ENCODE results near the gene BTF3.
"Not testable (repeated sequence)": the region's sequence is repeated elsewhere in the genome, so short reads cannot be mapped to it uniquely, and the experiment has no call there.

The BTF3 gene

GRCh38 chr5:73498057-73498992 is at the start of gene BTF3:
TSS of gene BTF3 (plus strand) at chr5:73498442. CDS start at chr5:73498668, 226 bp downstream.
- peak; percentile 88 to 90 for DNase-seq (ENCODE audit: low read depth in 2 of 2)

GRCh38 chr5:73448463-73449136 is 49.6 kb upstream of the BTF3 start, which contains the start of gene FOXD1:
TSS of gene FOXD1 (minus strand) at chr5:73448777. CDS start at chr5:73448362, 415 bp downstream.
- peak in 1 of 2 donors; percentile 34 for DNase-seq (ENCODE audit: low read depth in 2 of 2)

- no peak for DNase-seq (ENCODE audit: low read depth in 2 of 2)
Measured at GRCh38 chr5:73450137-73450536, 48.1 kb upstream of the BTF3 start.

- no peak for DNase-seq (ENCODE audit: low read depth in 2 of 2)
Measured at GRCh38 chr5:73450672-73451223, 47.5 kb upstream of the BTF3 start.

- peak; percentile 54 to 69 for DNase-seq (ENCODE audit: low read depth in 2 of 2)
Measured at GRCh38 chr5:73451224-73452130, 46.8 kb upstream of the BTF3 start.

- DNase-seq (ENCODE audit: low read depth in 2 of 2), result no peak
Measured at GRCh38 chr5:73452215-73452614, 46.0 kb upstream of the BTF3 start.

GRCh38 chr5:73454379-73455036 is 43.7 kb upstream of the BTF3 start:
- no peak for DNase-seq (ENCODE audit: low read depth in 2 of 2)

GRCh38 chr5:73456462-73456861 is 41.8 kb upstream of the BTF3 start:
- DNase-seq (ENCODE audit: low read depth in 2 of 2), result not testable (repeated sequence)

- no peak for DNase-seq (ENCODE audit: low read depth in 2 of 2)
Measured at GRCh38 chr5:73459366-73459765, 38.9 kb upstream of the BTF3 start.

GRCh38 chr5:73460133-73460532 is 38.1 kb upstream of the BTF3 start:
- no peak for DNase-seq (ENCODE audit: low read depth in 2 of 2)

- no peak for DNase-seq (ENCODE audit: low read depth in 2 of 2)
Measured at GRCh38 chr5:73464016-73464745, 34.1 kb upstream of the BTF3 start.

- DNase-seq (ENCODE audit: low read depth in 2 of 2), result not testable (repeated sequence)
Measured at GRCh38 chr5:73468638-73469037, 29.6 kb upstream of the BTF3 start.

GRCh38 chr5:73469878-73470277 is 28.4 kb upstream of the BTF3 start:
- DNase-seq (ENCODE audit: low read depth in 2 of 2), result no peak

- no peak for DNase-seq (ENCODE audit: low read depth in 2 of 2)
Measured at GRCh38 chr5:73471654-73472053, 26.6 kb upstream of the BTF3 start.

- no peak for DNase-seq (ENCODE audit: low read depth in 2 of 2)
Measured at GRCh38 chr5:73472116-73472515, 26.1 kb upstream of the BTF3 start.

- no peak for DNase-seq (ENCODE audit: low read depth in 2 of 2)
Measured at GRCh38 chr5:73480500-73480899, 17.7 kb upstream of the BTF3 start.

- no peak for DNase-seq (ENCODE audit: low read depth in 2 of 2)
Measured at GRCh38 chr5:73482383-73483136, 15.7 kb upstream of the BTF3 start.

- DNase-seq (ENCODE audit: low read depth in 2 of 2), result no peak
Measured at GRCh38 chr5:73483676-73484075, 14.6 kb upstream of the BTF3 start.

- DNase-seq (ENCODE audit: low read depth in 2 of 2), result no peak
Measured at GRCh38 chr5:73484511-73484910, 13.7 kb upstream of the BTF3 start.
